ENCODE measurements around the gene PRKG1.

PRKG1 gene

DNA sequence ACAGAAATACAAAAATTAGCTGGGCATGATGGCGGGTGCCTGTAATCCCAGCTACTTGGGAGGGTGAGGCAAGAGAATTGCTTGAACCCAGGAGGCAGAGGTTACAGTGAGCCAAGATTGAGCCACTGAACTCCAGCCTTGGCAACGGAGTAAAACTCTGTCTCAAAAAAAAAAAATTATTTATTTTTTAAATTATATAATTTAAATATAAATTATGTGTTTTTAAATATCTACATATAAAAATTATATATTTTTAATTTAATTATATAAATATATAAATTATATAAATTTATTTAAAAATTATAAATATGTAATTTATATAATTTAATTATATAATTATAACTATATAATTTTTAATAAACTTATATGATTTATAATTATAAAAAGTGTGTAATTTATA, 51.2 kb downstream of the PRKG1 start:
- no peak overlapping the region for H3K9ac ChIP-seq (ENCODE audit: low read depth, low read length)
- H3K36me3 ChIP-seq (ENCODE audit: insufficient read depth, low read length), result no peaks in the 10 kb centered on the region
- DNase-seq, result no peak
- no peak overlapping the region for H3K27ac ChIP-seq (ENCODE audit: low read length)
- H3K27me3 ChIP-seq (ENCODE audit: insufficient read depth, low read length, poor library complexity), result no peaks in the 10 kb centered on the region
- ATAC-seq (ENCODE audit: insufficient read depth, low read depth), result no peak
- no peak overlapping the region for H2AFZ ChIP-seq (ENCODE audit: low read depth, low read length)
- no peaks in the 10 kb centered on the region for H3K9me3 ChIP-seq (ENCODE audit: insufficient read depth, low read length, severe bottlenecking)
- no peaks in the 10 kb centered on the region for H3K79me2 ChIP-seq (ENCODE audit: insufficient read depth, low read length)
- H3K4me2 ChIP-seq (ENCODE audit: insufficient read depth, low read length), result no peak overlapping the region
- TF ChIP-seq, protein P1, sequence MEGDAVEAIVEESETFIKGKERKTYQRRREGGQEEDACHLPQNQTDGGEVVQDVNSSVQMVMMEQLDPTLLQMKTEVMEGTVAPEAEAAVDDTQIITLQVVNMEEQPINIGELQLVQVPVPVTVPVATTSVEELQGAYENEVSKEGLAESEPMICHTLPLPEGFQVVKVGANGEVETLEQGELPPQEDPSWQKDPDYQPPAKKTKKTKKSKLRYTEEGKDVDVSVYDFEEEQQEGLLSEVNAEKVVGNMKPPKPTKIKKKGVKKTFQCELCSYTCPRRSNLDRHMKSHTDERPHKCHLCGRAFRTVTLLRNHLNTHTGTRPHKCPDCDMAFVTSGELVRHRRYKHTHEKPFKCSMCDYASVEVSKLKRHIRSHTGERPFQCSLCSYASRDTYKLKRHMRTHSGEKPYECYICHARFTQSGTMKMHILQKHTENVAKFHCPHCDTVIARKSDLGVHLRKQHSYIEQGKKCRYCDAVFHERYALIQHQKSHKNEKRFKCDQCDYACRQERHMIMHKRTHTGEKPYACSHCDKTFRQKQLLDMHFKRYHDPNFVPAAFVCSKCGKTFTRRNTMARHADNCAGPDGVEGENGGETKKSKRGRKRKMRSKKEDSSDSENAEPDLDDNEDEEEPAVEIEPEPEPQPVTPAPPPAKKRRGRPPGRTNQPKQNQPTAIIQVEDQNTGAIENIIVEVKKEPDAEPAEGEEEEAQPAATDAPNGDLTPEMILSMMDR (IDR thresholded peaks at IDR 0.05; ENCODE audit: borderline replicate concordance, extremely low read depth, low read length, poor library complexity, severe bottlenecking), result no peak
- TF ChIP-seq EZH2 (IDR thresholded peaks at IDR 0.05; ENCODE audit: borderline replicate concordance, low read depth, low read length, severe bottlenecking), result no peak
- no peak overlapping the region for H3K4me3 ChIP-seq (ENCODE audit: low read depth in 1 of 2, low read length in 2 of 2)
- no peaks in the 10 kb centered on the region for H3K4me1 ChIP-seq (ENCODE audit: insufficient read depth, low read length)
- no peaks in the 10 kb centered on the region for H4K20me1 ChIP-seq (ENCODE audit: insufficient read depth, low read length)

DNA sequence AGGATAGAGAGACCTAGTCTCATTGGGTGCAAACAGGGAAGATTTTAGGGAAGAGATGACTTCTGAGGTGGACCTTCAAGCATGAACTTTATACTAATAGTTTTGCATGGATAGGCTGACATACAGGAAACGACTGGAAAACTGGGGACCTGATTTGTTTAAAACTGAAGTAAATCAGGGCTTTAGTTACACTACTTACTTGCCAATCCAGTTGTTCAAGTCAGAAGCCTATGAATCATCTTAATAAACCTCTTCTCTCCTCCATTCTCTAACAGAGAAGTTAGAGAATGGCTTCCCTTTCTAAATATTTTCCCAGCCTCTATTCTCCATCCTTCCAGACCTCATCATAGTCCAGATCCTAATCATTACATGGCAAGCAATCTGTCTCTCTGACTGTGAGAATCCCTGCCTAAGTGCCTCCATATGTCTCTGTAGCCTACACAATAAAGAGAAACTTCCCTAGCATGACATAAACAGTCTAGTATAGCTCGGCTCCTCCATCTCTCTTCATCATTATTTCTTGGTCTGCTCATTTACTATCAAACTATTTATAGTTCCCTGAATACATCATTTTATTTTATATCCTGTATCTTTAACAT, 55.8 kb downstream of the PRKG1 start:
- Histone ChIP-seq H3K36me3 (ENCODE audit: insufficient read depth, low read length) (no peaks in the 10 kb centered on the region), H3K9ac (ENCODE audit: low read depth, low read length) (no peak overlapping the region), H3K27me3 (ENCODE audit: insufficient read depth, low read length, poor library complexity) (no peaks in the 10 kb centered on the region), H3K4me1 (ENCODE audit: insufficient read depth, low read length) (no peaks in the 10 kb centered on the region), H3K9me3 (ENCODE audit: insufficient read depth, low read length, severe bottlenecking) (no peaks in the 10 kb centered on the region), H3K27ac (ENCODE audit: low read length) (no peak overlapping the region), H3K4me3 (ENCODE audit: low read depth in 1 of 2, low read length in 2 of 2) (no peak overlapping the region), H3K79me2 (ENCODE audit: insufficient read depth, low read length) (no peaks in the 10 kb centered on the region), H2AFZ (ENCODE audit: low read depth, low read length) (no peak overlapping the region), H3K4me2 (ENCODE audit: insufficient read depth, low read length) (no peak overlapping the region), H4K20me1 (ENCODE audit: insufficient read depth, low read length) (no peaks in the 10 kb centered on the region)
- ATAC-seq (ENCODE audit: insufficient read depth, low read depth), result no peak
- DNase-seq, result no peak
- TF ChIP-seq EZH2 (IDR thresholded peaks at IDR 0.05; ENCODE audit: borderline replicate concordance, low read depth, low read length, severe bottlenecking), result no peak
- TF ChIP-seq, protein P1 (IDR thresholded peaks at IDR 0.05; ENCODE audit: borderline replicate concordance, extremely low read depth, low read length, poor library complexity, severe bottlenecking), result no peak

DNA sequence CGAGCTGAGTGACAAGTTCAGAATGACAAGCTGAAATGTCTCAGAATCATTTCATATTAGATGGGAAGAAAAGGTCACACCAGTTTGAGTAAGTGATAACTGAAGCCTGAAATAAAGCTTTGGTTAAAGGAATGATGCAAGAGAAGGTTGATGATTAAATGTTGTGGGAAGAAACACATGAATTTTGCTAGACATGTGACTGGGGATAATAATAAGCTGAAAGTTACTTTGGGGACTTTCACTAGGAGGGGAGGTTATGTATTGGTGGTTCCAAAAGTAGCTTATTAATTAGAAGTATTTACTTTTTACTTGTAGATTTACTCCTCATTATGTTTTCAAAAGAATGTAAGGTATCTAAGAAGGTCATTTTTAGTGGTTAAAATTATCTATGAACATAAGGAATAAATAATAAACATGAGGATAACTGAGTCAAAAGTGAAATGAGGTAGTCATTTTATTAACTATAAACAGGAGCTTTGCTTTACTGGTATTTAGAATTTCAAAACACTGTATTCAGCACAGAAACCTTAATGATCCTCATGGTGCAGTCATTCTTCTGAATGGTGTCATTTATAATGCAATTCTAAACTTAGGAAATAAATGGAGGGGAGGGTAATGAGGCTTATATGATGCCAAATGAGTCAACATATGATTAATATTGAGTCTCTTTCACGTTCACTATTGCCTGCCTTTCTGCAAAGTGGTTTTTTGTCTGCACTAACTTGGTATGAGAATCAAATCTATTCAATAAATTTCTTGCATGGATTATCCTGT, 63.7 kb downstream of the PRKG1 start:
- TF ChIP-seq EZH2 (IDR thresholded peaks at IDR 0.05; ENCODE audit: borderline replicate concordance, low read depth, low read length, severe bottlenecking), result no peak
- TF ChIP-seq, protein P1 (IDR thresholded peaks at IDR 0.05; ENCODE audit: borderline replicate concordance, extremely low read depth, low read length, poor library complexity, severe bottlenecking), result no peak
- Histone ChIP-seq H3K36me3 (ENCODE audit: insufficient read depth, low read length) (no peaks in the 10 kb centered on the region), H4K20me1 (ENCODE audit: insufficient read depth, low read length) (no peaks in the 10 kb centered on the region), H3K27me3 (ENCODE audit: insufficient read depth, low read length, poor library complexity) (no peaks in the 10 kb centered on the region), H3K4me1 (ENCODE audit: insufficient read depth, low read length) (no peaks in the 10 kb centered on the region), H3K4me2 (ENCODE audit: insufficient read depth, low read length) (no peak overlapping the region), H3K9ac (ENCODE audit: low read depth, low read length) (no peak overlapping the region), H3K27ac (ENCODE audit: low read length) (no peak overlapping the region), H2AFZ (ENCODE audit: low read depth, low read length) (no peak overlapping the region), H3K9me3 (ENCODE audit: insufficient read depth, low read length, severe bottlenecking) (no peaks in the 10 kb centered on the region), H3K4me3 (ENCODE audit: low read depth in 1 of 2, low read length in 2 of 2) (no peak overlapping the region), H3K79me2 (ENCODE audit: insufficient read depth, low read length) (no peaks in the 10 kb centered on the region)
- ATAC-seq (ENCODE audit: insufficient read depth, low read depth), result no peak
- DNase-seq, result no peak
